Amniotic epithelial cell (primary cell): ENCODE results near the gene KIAA1217.
"Not testable (repeated sequence)": the region's sequence is repeated elsewhere in the genome, so short reads cannot be mapped to it uniquely, and the experiment has no call there.

Experiments used
- DNase-seq: peaks from one replicate; pipeline ENCODE4 v3.0.0-alpha.2; 2010; ENCODE audit warnings: low read depth

The KIAA1217 gene

DNA sequence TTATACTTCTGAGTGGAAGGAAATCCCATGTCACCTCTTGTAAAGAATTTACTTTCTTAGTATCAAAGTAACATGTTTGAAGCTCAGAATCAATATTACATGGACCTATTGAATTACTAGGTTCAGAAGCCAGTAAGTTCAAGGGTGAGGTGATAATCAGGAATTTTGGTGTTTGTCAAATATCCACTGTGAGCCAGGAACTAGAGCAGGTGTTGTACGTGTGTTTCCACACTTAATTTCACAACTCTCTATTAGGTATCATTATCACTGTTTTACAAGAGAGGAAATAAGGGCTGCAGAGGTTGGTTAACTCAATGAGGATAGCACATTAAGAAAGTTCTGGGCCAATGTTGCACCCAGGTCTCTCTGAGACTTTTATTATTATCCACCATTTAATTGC is 130.4 kb downstream of the KIAA1217 start:
- DNase-seq: no peak

DNA sequence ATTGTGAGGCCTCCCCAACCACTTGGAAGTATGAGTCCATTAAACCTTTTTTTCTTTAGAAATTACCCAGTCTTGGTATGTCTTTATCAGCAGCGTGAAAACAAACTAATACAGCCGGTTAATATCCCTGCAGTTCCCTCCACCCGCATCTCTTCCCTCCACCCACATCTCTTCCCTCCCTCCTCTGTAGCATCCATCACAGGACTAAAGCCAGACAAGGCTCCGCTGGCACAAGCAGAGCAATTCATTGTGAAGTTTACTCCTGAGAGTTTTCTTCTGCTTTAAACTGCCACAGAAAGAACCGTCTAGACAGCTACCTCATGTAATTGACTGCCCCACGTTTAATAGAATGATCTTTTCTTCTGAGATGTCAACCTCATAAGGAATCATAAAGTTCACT is 131.5 kb downstream of the KIAA1217 start:
- DNase-seq: no peak

DNA sequence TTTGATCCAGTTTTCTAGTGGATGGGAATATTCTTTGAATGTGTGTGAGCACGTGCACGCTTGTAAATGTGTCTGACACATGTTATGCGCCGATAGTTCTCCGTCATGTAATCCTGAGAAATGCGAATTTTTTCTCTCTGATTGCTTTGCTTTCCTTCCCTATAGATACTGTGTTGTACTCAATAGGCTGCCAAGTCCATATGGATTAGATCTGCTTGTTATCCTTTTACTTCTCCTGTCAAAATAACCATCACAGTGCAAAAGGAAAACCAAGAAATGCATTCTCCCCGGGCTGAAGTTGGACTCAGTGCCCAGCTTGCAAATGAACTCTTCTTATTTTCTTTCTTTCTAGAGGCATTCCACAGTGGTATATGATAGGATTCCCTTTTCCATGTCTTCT is 131.9 kb downstream of the KIAA1217 start:
- DNase-seq: no peak

DNA sequence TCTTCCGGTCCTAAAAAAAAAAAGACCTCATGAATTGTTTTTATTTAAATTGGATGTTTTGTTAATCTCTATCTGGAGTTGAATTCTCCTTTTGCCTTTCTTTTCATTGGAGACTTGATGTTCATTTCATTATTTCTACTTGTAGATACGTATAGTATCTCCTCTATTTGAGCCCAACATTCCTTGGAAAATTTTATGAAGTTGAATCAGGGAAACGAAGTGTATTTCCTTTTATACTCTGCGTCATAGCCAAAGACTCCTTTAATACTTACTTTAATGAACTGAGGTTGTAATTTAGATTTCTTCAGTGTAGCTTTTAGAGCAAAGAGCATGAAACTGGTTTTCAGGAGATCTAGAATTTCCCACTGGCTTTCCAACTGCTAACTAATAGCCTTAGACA is 132.4 kb downstream of the KIAA1217 start:
- DNase-seq: no peak

DNA sequence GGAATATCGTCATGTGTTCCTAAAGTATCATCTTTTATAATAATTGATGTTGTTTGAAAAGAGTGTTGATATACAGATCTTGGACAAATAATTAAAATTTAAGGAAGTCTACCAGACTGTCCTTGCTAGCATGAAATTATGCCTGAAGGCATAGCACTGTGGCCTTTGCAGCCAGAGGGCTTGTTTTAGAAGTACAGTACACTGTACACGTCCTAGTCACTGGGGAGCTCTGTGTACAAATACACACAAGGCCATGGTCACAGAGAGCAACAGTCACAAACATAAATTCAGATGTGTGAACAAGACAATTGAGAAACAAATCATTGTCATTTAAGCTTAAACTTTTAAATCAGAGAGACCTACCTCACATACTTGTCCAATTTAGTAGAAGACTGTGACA is 133.0 kb downstream of the KIAA1217 start:
- DNase-seq: no peak

DNA sequence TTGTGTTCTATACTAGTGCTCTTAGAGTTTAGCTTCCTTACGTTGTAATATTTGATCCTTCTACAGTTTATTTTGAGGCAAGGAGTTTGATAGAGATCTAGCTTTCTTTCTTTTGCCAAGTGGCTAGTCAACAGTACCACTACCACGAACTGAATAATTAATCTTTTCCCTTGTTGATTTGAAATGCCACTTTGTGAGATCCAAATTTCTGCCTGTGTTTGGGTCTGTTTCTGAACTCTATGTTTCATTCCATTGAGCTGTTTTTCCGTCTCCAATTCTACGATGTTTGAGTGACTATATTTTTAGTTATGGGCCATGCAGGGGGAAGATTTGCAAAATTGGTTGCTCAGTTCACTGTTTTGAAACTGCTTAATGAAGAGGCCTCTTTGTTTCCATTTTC is 134.7 kb downstream of the KIAA1217 start:
- no peak for DNase-seq

DNA sequence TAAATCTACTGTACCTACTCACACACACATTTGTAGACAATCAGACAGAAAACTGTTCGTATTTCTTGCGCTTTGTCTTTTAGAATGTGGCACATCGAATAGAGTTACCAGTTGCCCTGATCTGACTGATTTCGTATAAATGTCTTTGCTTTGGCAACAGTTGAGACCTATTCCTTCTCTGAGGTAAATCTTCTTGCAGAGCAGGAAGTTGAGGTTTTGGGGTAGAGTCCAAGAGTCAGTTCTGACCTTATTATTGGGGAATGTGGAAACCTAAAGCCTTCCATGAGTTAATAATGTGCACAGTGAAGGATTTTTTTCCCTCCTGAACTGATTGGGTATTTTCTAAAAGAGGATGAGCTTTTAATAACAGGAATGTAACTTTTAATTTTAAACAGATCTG is 135.3 kb downstream of the KIAA1217 start:
- peak; percentile 97 for DNase-seq

DNA sequence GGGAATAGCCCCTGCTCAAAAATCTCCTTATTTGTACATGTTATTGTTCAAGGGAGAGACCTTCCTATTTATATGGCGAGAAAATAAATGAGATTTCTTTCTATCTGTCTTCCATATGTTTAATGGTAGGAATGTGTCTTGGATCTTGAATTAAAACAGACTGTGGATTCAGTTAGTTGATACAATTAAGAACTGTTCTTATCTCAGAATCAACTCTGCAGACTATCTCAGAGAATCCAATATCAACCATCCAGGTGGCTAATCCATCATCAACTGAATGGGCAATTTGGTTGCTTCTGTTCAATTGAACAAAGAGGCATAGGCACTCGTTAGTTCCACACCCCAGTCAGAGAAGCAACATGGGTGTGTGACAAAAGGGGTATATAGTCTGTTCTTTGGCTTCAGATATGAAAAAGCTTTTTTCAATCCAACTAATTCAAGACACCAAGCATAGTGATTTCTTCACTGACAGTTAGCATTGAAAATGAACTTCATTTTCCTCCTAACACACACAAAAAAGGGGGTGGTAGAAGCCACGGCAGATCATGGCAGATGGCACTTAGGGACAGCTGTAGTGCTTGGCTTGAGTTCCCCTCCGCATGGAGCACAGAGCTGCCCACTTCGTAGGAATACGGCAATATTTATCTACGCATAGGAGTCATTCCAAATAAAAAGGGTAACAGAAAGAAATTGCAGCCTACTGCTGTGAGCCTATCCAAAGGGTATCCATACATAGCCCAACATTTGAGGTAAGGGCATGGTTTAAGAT is 135.9 kb downstream of the KIAA1217 start:
- DNase-seq: no peak

DNA sequence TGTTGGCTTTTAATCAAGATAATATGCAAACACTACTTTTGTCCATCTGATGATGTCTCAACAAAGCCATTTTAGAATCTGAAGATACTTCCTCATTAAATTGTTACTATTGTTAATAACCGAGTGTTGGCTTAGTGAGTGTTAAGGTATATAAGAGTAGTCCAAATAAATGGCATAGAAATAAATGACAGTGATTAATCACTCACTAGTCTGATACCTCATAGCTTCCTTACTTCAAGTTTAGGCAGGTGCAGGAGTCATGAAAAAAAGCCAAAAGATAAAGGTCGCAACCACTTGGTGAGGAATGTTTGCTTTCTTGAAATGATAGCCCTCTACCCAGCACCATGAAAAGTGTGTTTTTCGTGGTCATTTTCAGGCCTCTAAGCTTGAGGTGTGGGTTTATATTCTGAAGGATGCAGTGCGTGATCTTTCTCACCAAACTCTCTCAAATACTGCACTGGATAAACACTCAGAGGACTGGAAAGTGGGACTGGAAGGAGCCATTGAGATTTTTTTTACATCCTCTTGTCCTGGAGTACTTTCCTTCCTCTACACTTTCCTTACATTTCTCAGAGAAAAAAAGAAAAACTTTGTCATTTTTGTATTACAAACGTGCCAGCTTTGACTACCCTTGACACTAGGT is 138.1 kb downstream of the KIAA1217 start:
- DNase-seq: no peak

DNA sequence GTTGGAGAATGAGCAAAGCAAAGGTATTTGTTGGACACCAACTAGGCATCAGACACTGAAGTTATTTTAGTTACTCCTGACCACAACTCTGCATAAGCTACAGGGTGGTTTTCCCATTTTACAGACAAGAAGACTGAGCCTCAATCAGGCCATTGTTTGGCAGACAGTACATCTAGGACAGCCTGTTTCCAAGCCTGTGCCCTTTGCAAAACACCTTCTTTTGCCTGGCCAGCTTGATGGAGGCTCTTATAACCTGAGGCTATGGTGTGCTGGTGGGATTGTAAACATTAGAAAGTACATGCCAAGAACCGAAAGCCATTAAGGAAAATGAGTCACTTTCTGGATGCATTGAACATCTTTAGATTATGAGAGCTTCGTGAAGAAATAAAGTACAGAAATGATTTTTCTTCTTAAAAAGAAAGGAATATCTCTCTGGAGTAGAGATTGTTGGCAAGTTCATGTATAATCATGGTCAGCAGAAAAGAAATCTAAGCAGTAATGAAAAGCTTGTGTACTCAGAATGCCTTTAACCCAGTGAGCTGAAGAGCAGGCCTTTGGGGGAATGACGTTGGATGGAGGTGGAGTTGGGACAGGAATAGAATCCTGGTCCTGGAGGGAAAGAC is 140.6 kb downstream of the KIAA1217 start:
- DNase-seq: peak; percentile 66

DNA sequence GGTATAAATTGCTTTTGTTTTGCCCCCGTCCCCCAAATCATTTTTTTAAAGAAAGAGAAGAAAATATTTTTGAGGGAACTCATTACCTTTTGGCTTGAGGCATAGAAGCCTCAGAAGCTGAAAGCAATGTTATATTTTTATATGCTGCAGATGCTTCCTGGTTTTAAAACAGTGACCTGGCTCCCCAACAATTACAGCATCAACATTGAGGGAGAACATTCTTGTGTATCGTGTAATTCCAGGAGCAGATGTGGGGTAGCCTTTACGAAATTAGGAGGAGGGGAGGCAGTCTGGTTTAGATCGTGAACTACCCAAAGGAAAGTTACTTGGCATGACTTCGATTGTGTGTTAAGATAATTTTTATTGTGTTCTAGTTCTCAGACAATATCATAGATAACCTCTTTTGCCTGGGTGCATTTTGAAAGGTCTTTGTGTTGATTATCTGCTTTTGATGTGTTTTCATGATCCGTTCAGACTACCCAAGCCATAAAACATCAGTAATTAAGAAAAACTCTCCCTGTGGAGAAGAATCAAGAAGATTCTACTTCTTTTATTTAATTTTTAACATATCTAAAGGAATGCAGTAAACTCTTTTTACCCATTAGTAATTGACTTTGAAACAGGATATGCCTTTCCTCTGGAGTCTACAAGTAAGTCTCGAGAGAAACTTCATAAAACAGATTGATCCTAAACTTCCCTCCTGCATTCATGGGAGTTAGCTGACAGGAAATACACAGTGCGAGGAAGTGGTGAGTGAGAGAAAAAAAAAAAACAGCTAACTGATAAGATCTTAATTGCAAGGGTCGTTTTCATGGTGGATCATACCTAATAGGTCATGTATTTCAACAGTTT is 141.4 kb downstream of the KIAA1217 start:
- DNase-seq: peak; percentile 84

DNA sequence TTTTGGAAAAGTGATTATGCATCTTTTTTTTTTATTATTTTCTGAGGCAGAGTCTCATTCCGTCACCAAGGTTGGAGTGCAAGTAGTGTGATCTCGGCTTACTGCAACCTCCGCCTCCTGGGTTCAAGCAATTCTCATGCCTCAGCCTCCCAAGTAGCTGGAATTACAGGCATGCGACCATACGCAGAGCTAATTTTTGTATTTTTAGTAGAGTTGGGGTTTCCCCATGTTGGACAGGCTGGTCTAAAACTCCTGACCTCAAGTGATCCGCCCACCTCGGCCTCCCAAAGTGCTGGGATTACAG is 141.9 kb downstream of the KIAA1217 start:
- DNase-seq: not testable (repeated sequence)

DNA sequence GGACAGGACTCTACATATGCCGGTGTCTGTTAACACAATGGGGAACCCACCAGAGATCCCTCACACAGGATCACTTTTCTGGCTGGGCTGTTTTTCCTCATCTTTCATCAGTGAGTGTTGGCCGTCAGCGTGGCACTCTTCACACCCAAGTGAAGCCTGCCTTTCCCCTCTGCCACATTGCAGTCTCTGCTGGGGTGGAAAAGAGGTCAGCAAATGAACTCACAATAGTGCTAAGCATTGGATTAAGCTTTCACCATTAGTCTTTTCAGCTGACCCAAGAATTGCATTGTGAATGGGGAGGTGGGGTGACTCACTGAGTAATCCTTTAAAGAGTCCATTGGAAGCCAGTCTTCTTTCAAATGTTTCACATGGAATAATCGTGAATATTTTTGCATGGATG is 143.0 kb downstream of the KIAA1217 start:
- DNase-seq: peak; percentile 89

DNA sequence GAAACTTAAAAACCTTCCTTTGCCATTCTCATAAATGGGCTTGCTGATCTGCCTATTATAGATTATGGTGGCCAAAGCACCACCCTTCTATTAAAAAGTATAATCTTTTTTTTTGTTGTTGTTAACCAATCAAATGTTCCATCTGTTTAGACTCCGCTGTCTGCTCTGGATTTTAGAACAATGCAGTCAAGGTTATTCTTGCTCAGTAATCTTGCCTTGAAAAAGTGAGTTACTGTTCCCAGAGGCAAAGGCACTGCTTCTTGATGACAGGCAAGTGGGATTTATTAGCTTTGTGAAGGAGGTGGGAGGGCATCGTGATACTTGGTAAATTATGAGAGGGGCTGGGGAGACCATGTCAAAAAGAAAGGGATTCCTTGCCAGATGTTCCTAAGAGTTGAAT is 143.5 kb downstream of the KIAA1217 start:
- DNase-seq: peak; percentile 55

DNA sequence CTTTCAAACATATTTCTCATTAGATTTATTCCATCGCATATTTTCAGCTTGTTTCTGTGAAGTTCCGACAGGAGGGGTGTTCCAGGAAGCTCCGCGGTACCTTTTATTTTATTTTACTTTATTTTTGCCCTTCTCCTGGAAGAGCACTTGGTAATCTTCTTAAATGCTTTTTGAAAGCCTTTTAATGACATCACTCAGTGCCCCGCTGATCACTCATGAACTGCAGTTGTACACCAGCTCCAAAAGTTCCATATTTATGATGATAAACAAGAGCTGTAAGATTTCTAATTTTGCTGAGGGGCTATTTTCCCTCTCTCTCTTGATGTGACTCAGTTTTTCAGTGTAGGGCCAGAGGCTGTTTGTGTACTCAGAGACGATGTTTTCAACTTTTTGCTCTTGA is 144.4 kb downstream of the KIAA1217 start:
- DNase-seq: no peak

DNA sequence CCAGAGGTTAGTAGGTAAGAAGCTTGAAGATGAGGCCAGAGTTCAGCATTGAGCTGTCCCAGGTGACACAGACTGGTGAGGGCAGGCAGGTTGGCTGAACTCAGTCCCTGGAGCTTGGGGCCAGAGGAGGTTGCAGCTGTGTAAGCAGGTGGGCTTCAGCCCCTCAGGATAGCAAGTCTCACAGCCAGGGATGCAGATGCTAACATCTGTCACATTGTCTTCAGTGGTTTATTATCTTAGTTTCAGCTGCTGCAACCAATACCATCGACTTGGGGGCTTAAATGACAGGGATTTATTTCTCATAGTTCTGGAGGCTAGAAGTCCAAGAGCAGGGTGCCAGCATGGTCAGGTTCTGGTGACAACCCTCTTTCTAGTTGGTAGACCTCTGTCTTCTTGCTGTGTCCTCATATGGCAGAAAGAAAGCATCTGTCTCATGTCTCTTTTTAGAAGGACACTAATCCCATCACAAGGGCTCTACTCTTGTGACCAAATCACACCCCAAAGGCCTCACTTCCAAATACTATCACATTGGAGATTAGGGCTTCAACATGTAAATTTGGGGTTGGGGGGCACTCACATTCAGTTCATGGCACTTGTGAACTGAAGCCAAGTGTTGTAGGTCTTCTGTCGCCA is 146.2 kb downstream of the KIAA1217 start:
- DNase-seq: no peak

DNA sequence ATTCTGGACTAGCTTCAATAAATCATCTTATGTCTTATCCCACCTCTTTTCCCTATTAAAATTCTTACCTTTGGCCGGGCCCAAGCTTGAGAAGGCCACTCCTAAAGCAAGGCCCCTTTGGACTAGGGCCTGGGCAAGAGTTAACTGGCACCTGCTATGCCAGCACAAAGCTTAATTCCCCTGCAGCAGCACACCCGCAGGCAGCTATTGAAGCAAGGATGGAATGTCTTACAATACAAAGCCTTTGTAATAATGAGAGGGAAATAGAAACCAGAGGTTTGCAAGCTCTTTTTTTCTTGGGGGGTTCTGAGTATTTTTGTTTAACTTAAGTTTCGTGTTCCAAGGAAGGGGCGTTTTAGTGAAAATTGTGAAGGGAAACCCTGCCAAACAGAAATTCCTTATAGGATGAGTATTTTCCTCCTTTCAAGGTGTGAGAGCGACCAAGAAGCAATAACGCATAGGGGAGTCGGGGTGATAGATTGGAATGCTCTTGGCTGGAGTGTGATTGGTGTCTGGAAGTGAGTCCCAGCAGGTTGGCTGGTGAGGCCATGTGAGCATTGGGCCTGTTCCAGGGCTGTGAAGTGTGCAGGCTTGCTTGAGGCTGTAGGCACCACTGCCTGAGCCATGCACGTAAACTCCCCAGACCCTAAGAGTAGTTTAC is 148.5 kb downstream of the KIAA1217 start:
- DNase-seq: no peak

DNA sequence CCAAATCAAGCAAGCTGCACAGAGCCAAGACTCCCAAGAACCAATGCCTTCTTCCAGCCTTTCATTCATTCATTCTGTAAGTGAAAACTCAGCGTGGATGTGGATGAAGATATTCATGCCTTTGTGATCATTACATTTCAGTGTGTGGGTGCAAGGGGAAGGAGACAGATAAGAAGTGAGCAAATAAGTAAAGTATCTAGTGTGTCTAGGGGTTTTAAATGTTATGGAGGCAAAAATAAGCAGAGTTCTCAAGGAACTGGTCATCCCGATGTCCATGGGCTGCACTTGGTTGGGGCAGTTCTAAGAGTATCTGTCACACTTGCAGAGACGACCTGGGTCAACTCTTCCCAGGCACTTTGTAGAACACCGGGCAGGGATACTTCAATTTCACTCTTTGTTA is 149.1 kb downstream of the KIAA1217 start:
- no peak for DNase-seq

DNA sequence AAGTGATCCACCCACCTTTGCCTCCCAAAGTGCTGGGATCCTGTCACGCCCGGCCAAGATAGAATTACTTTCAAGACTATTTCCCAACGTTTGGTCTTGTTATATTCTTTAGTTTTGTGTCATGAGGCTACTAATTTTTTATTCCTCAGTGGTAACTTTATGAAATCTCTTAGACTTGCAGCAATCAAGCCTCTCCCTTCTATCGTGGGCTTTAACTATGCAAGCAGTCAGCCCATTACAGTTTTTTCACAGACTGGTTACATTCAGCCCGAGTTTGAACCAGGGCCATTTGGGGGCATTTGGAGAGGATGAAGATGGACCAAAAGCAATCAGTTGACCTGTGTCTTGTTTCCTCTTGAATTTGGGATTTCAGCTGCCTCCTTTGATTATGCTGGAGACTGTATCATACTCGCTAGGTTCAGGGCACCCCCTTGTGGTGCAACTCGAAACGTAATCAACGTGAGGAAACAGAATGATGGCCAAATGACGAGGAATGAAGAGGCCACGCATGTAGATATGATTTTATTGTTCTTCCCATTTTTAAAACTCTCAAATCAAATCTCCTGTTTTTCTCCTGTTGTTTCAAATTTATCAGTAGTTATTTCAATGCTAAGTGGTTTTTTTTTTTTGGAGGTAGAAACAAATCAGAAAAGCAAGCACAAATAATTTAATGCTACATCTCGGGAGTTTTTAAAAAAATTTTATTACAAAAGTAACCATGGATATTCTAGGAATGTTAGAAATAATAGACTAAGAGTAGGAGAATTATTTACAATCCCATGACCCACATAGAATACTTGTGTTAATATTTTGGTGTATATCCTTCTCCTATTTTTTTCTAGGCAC is 151.6 kb downstream of the KIAA1217 start:
- DNase-seq: peak; percentile 75

DNA sequence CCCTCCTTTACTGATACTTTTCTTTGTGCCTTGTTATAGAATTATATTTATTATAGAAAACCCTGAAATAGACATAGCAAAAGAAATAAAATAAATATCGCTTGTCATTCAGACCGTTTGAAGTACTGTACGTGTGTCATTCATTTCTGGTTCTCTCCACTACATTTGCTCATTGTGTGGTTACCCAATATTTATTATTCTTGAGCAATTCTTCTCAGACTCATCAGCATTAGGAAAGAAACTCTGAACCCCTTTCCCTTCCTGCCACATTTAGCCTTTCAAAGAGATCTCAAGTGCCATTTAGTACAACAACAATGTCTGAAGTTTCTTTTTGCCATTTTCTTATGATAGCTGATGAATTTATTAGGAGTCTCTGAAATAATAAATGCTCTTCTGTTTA is 154.1 kb downstream of the KIAA1217 start:
- peak; percentile 86 for DNase-seq

DNA sequence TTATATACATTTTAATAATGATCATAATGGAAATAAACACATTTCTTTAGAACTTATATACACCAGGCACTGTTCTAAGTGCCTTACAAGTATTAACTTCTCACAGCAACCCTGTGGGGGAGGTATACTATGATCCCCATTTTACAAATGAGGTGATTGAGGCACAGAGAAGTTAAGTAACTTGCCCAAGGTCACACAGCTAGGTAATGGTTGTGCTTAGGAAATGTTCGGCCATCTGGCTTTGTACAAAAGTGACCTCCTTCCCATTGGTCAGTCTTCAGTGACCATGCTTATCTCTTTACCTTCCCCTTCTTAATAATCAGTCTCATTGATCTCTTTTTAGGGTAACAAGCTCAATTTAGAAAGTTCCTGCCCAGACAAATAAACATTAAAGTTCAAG is 158.8 kb downstream of the KIAA1217 start:
- DNase-seq: no peak
